ENCODE results near the gene CROCC2.
A peak's percentile ranks its signal among the peaks of the same experiment; 100 is the strongest.

CROCC2 gene

GRCh38 chr2:241008711-241009121 is 102.6 kb downstream of the CROCC2 start:
- in situ Hi-C loops (cut with HindIII; ENCODE audit: low sequenced_read_pairs), result no loop called here
- TF ChIP-seq CTCF (IDR thresholded peaks at IDR 0.05; ENCODE audit: low read depth, low read length), result no peak
- no peak for DNase-seq (ENCODE audit: low read depth, low spot score)
- H3K4me3 ChIP-seq (ENCODE audit: low read depth, low read length), result no peak overlapping the region

- H3K4me3 ChIP-seq (ENCODE audit: low read depth, low read length), result no peak overlapping the region
- in situ Hi-C loops (cut with HindIII; ENCODE audit: low sequenced_read_pairs), result no loop called here
- TF ChIP-seq CTCF (IDR thresholded peaks at IDR 0.05; ENCODE audit: low read depth, low read length), result no peak
- no peak for DNase-seq (ENCODE audit: low read depth, low spot score)
Observed at GRCh38 chr2:241009191-241009590, 103.1 kb downstream of the CROCC2 start.

GRCh38 chr2:241009601-241010530 is 103.7 kb downstream of the CROCC2 start:
- TF ChIP-seq CTCF (IDR thresholded peaks at IDR 0.05; ENCODE audit: low read depth, low read length), result peak; percentile 11
- DNase-seq (ENCODE audit: low read depth, low spot score), result peak; percentile 96
- in situ Hi-C loops (cut with HindIII; ENCODE audit: low sequenced_read_pairs), result no loop called here
- H3K4me3 ChIP-seq (ENCODE audit: low read depth, low read length), result no peak overlapping the region

- TF ChIP-seq CTCF (IDR thresholded peaks at IDR 0.05; ENCODE audit: low read depth, low read length), result no peak
- DNase-seq (ENCODE audit: low read depth, low spot score), result no peak
- no peak overlapping the region for H3K4me3 ChIP-seq (ENCODE audit: low read depth, low read length)
- in situ Hi-C loops (cut with HindIII; ENCODE audit: low sequenced_read_pairs), result no loop called here
Observed at GRCh38 chr2:241010531-241011295, 104.6 kb downstream of the CROCC2 start.

GRCh38 chr2:241011296-241011600 is 105.1 kb downstream of the CROCC2 start:
- no peak overlapping the region for H3K4me3 ChIP-seq (ENCODE audit: low read depth, low read length)
- no peak for DNase-seq (ENCODE audit: low read depth, low spot score)
- in situ Hi-C loops (cut with HindIII; ENCODE audit: low sequenced_read_pairs), result no loop called here
- TF ChIP-seq CTCF (IDR thresholded peaks at IDR 0.05; ENCODE audit: low read depth, low read length), result no peak

GRCh38 chr2:241011751-241012510 is 105.8 kb downstream of the CROCC2 start:
- no peak for DNase-seq (ENCODE audit: low read depth, low spot score)
- no peak for TF ChIP-seq CTCF (IDR thresholded peaks at IDR 0.05; ENCODE audit: low read depth, low read length)
- in situ Hi-C loops (cut with HindIII; ENCODE audit: low sequenced_read_pairs), result no loop called here
- no peak overlapping the region for H3K4me3 ChIP-seq (ENCODE audit: low read depth, low read length)
